A549 (cell line): ENCODE measurements around the gene MC5R. TPM values are rescaled to one million over a fixed set of nuclear protein-coding genes. Genes with fewer than 3 reads are reported as not detected.

Experiments used
- ATAC-seq, 2 experiments: fragments of 200-7000 bp in 1 of 2; fragments of >200 bp in 1 of 2; cut with Nextera tagmentation in 1 of 2; cut with Tn5 transposase in 1 of 2; 3 replicates each; pipeline versions ENCODE4 v1.8.0 to v1.9.1; 2018 to 2020; ENCODE audit warnings: mild to moderate bottlenecking in 1 of 2, moderate library complexity in 1 of 2
- CTCF ChIA-PET: fragments of 300-600 bp; sonication (Branson Sonifier 250); formaldehyde crosslinking; extraction: SDS; loops from one replicate; lab custom pipeline; 2021; ENCODE audit warnings: antibody characterized with exemption, inconsistent platforms; lab: Yijun Ruan, JAX
- POLR2A ChIA-PET: fragments of 350-600 bp; formaldehyde crosslinking; extraction: SDS; loops from one replicate; lab custom pipeline; 2021; ENCODE audit warnings: antibody characterized with exemption, inconsistent platforms; lab: Yijun Ruan, JAX
- DNase-seq, 2 experiments: peaks; one replicate each; pipeline versions ENCODE4 v3.0.0 to v3.0.0-alpha.2; 2011 to 2016; ENCODE audit warnings: low read depth in 1 of 2, low spot score in 1 of 2
- FAIRE-seq: peaks from 2 replicates; lab custom pipeline; 2011; peaks lifted over from hg19 to GRCh38; lab: Jason Lieb, UNC
- H3K27ac ChIP-seq, 2 experiments: fragments of >200 bp; sonication (Bioruptor Twin); formaldehyde crosslinking; 3 replicates each; pipeline ENCODE4 v1.5.1; 2016 to 2017
- H3K4me1 ChIP-seq: fragments of >200 bp; sonication (Bioruptor Twin); formaldehyde crosslinking; 3 replicates; pipeline ENCODE4 v1.6.1; 2016
- H3K4me2 ChIP-seq: fragments of >200 bp; sonication (Bioruptor Twin); formaldehyde crosslinking; 3 replicates; pipeline ENCODE4 v1.6.1; 2016
- H3K4me3 ChIP-seq: fragments of >200 bp; sonication (Bioruptor Twin); formaldehyde crosslinking; 3 replicates; pipeline ENCODE4 v1.5.1; 2016
- H3K9me3 ChIP-seq: fragments of >200 bp; sonication (Bioruptor Twin); formaldehyde crosslinking; 3 replicates; pipeline ENCODE4 v1.6.1; 2016
- ATOH8 ChIP-seq: fragments of 250-450 bp; sonication (Bioruptor Pico); IDR thresholded peaks from 2 replicates; pipeline ENCODE4 v1.5.0; 2020; ENCODE audit warnings: low read depth, mild to moderate bottlenecking, moderate library complexity
- CBX8 ChIP-seq: fragments of 200-600 bp; sonication (generic); IDR thresholded peaks from 2 replicates; pipeline ENCODE4 v1.6.1; 2016
- CEBPB ChIP-seq, 2 experiments: fragments of >200 bp in 1 of 2; sonication (Bioruptor Twin) in 1 of 2; formaldehyde crosslinking in 1 of 2; IDR thresholded peaks; 2 replicates each; pipeline ENCODE4 v1.6.1; 2012 to 2016
- CHD2 ChIP-seq: fragments of 150-350 bp; IDR thresholded peaks from 2 replicates; pipeline ENCODE4 v1.6.1; 2014; ENCODE audit warnings: low read length; ENCODE audit not compliant: partially characterized antibody
- EHMT2 ChIP-seq: fragments of 200-600 bp; sonication (generic); IDR thresholded peaks from 2 replicates; pipeline ENCODE4 v1.6.1; 2016; ENCODE audit warnings: antibody characterized with exemption, low read depth, mild to moderate bottlenecking, moderate library complexity
- ESRRA ChIP-seq: fragments of 150-350 bp; IDR thresholded peaks from 2 replicates; pipeline ENCODE4 v1.6.1; 2014; ENCODE audit warnings: mild to moderate bottlenecking, low read length, borderline replicate concordance
- FOSB ChIP-seq: fragments of 250-450 bp; sonication (Bioruptor Pico); IDR thresholded peaks from 2 replicates; pipeline ENCODE4 v1.5.0; 2020; ENCODE audit warnings: mild to moderate bottlenecking, moderate library complexity
- FOSL2 ChIP-seq, 2 experiments: fragments of 450-650 bp in 1 of 2; fragments of >200 bp in 1 of 2; sonication (Bioruptor Twin) in 1 of 2; formaldehyde crosslinking; IDR thresholded peaks; 2 replicates each; pipeline versions ENCODE4 v1.5.0 to v1.6.1; 2016 to 2020; ENCODE audit warnings: mild to moderate bottlenecking in 1 of 2, moderate library complexity in 1 of 2
- FOXS1 ChIP-seq: fragments of 250-450 bp; sonication (Bioruptor Pico); IDR thresholded peaks from 2 replicates; pipeline ENCODE4 v1.5.0; 2020; ENCODE audit warnings: mild to moderate bottlenecking, moderate library complexity
- GATA3 ChIP-seq: IDR thresholded peaks from 2 replicates; pipeline ENCODE4 v1.6.1; 2012; ENCODE audit warnings: borderline replicate concordance
- HDAC2 ChIP-seq: fragments of 200-600 bp; sonication (generic); IDR thresholded peaks from 2 replicates; pipeline ENCODE4 v1.6.1; 2016
- HOXB5 ChIP-seq: fragments of 250-450 bp; sonication (Bioruptor Pico); IDR thresholded peaks from 2 replicates; pipeline ENCODE4 v1.5.0; 2020; ENCODE audit warnings: mild to moderate bottlenecking, moderate library complexity
- JUNB ChIP-seq: fragments of >200 bp; sonication (Bioruptor Twin); formaldehyde crosslinking; IDR thresholded peaks from 2 replicates; pipeline ENCODE4 v1.6.1; 2016
- MAX ChIP-seq: IDR thresholded peaks from 2 replicates; pipeline ENCODE4 v1.6.1; 2012
- MAZ ChIP-seq: fragments of 150-350 bp; IDR thresholded peaks from 2 replicates; pipeline ENCODE4 v1.6.1; 2014; ENCODE audit warnings: antibody characterized with exemption, low read depth, low read length, borderline replicate concordance
- PBX3 ChIP-seq: IDR thresholded peaks from 2 replicates; pipeline ENCODE4 v1.6.1; 2012
- PHF8 ChIP-seq: fragments of 200-600 bp; sonication (generic); IDR thresholded peaks from 2 replicates; pipeline ENCODE4 v1.6.1; 2016; ENCODE audit warnings: low read depth, mild to moderate bottlenecking, antibody characterized with exemption, moderate library complexity, borderline replicate concordance
- POLR2A ChIP-seq: IDR thresholded peaks from 2 replicates; pipeline ENCODE4 v1.6.1; 2012; ENCODE audit warnings: mild to moderate bottlenecking, low read length
- RAD21 ChIP-seq, 2 experiments: fragments of >200 bp in 1 of 2; sonication (Bioruptor Twin) in 1 of 2; formaldehyde crosslinking in 1 of 2; IDR thresholded peaks in 1 of 2; conservative IDR thresholded peaks in 1 of 2; 2 replicates in 1 of 2; 3 replicates in 1 of 2; pipeline ENCODE4 v1.6.1; 2012 to 2018; ENCODE audit warnings: inconsistent platforms in 1 of 2
- RARB ChIP-seq: fragments of 250-450 bp; sonication (Bioruptor Pico); IDR thresholded peaks from 2 replicates; pipeline ENCODE4 v1.8.0; 2021; ENCODE audit warnings: mild to moderate bottlenecking, moderate library complexity
- RFX5 ChIP-seq: fragments of 450-650 bp; IDR thresholded peaks from 2 replicates; pipeline ENCODE4 v1.7.1; 2014; ENCODE audit warnings: antibody characterized with exemption, mild to moderate bottlenecking, moderate library complexity
- SMC3 ChIP-seq: fragments of >200 bp; sonication (Bioruptor Twin); formaldehyde crosslinking; IDR thresholded peaks from 3 replicates; pipeline ENCODE4 v1.6.1; 2018; ENCODE audit warnings: inconsistent platforms
- SREBF2 ChIP-seq: fragments of 450-650 bp; IDR thresholded peaks from 2 replicates; pipeline ENCODE4 v1.6.1; 2014; ENCODE audit warnings: mild to moderate bottlenecking, moderate library complexity
- TFCP2L1 ChIP-seq: fragments of 250-450 bp; sonication (Bioruptor Pico); IDR thresholded peaks from 2 replicates; pipeline ENCODE4 v1.5.0; 2021; ENCODE audit warnings: mild to moderate bottlenecking
- TP53 ChIP-seq: fragments of 250-450 bp; sonication (Bioruptor Pico); IDR thresholded peaks from 2 replicates; pipeline ENCODE4 v1.5.0; 2021; ENCODE audit warnings: mild to moderate bottlenecking, moderate library complexity
- WGBS: methylation state at CpG from one replicate; pipeline ENCODE4 v1.1.6; 2017; ENCODE audit errors: missing lambda C conversion rate; 5-methylcytosine and 5-hydroxymethylcytosine counted together
- polyA plus RNA-seq, 4 experiments: library from polyadenylated mRNA; depleted of rRNA in 3 of 4; stranded (reverse); fragments of >200 nt; fragmentation: RNase III in 1 of 4; extraction: RNeasy Plus Mini Kit Qiagen cat#74134 plus additional on column Dnase treatment in 1 of 4; gene quantifications; 2 replicates in 3 of 4; 3 replicates in 1 of 4; pipeline ENCODE4 v1.2.3, GENCODE V29; 2011 to 2017

MC5R gene
- polyA plus RNA-seq, 2 of the 4 experiments (the other 2 are of a cell fraction), result not detected

GRCh38 chr18:13791181-13791580 is 32.8 kb upstream of the MC5R start:
- Histone ChIP-seq H3K4me2 (no peak overlapping the region), H3K4me3 (no peak overlapping the region), H3K9me3 (no peaks in the 10 kb centered on the region), H3K27ac (no peak overlapping the region), H3K4me1 (no peaks in the 10 kb centered on the region)
- whole genome bisulfite sequencing, result 26% methylated on average over 7 of the region's 7 CpGs
- POLR2A ChIA-PET, result no interaction called here
- ATAC-seq (no peak), DNase-seq (peak in 1 of 2 experiments; percentile 3), FAIRE-seq (no peak)
- CTCF ChIA-PET, result interaction anchor here (0.6 to 2.0 kb wide), 2 partner anchors 10 to 15 kb away, joined by 3 to 5 read pairs; no protein-coding TSS in a partner anchor
- no peak for TF ChIP-seq SREBF2
- TF ChIP-seq RFX5, result no peak
- no peak for TF ChIP-seq ATOH8 (CRISPR knock-in tag)
- TF ChIP-seq FOSL2 (IDR thresholded peaks at IDR 0.05), result no peak
- no peak for TF ChIP-seq FOSL2 (CRISPR knock-in tag; IDR thresholded peaks at IDR 0.05)
- no peak for TF ChIP-seq CHD2
- TF ChIP-seq MAX, result no peak
- no peak for TF ChIP-seq FOXS1 (CRISPR knock-in tag)
- no peak for TF ChIP-seq HOXB5
- no peak for TF ChIP-seq FOSB (CRISPR knock-in tag)
- TF ChIP-seq RAD21 (conservative IDR thresholded peaks at IDR 0.05 in 1 of 2, IDR thresholded peaks at IDR 0.05 in 1 of 2), result no peak
- TF ChIP-seq TFCP2L1 (CRISPR knock-in tag), result no peak
- TF ChIP-seq TP53 (CRISPR knock-in tag), result no peak
- TF ChIP-seq EHMT2, result no peak
- no peak for TF ChIP-seq CEBPB (IDR thresholded peaks at IDR 0.05)
- no peak for TF ChIP-seq CBX8
- no peak for TF ChIP-seq HDAC2
- TF ChIP-seq PHF8, result no peak
- no peak for TF ChIP-seq PBX3
- no peak for TF ChIP-seq SMC3
- TF ChIP-seq POLR2A, result no peak

- Histone ChIP-seq H3K4me1 (peaks cover 6% of the 10 kb centered on the region; the same call in 1 of the 3 replicates), H3K9me3 (no peaks in the 10 kb centered on the region), H3K4me2 (no peak overlapping the region), H3K4me3 (no peak overlapping the region), H3K27ac (no peak overlapping the region)
- DNase-seq (no peak), FAIRE-seq (no peak), ATAC-seq (no peak)
- POLR2A ChIA-PET, result no interaction called here
- CTCF ChIA-PET, result no interaction called here
- TF ChIP-seq POLR2A (no peak), RARB (CRISPR knock-in tag) (no peak), MAZ (no peak), SMC3 (no peak), GATA3 (no peak), JUNB (no peak)
- WGBS, result 61% methylated on average over 7 of the region's 7 CpGs
Measured at GRCh38 chr18:13793819-13794218, 30.1 kb upstream of the MC5R start.

DNA sequence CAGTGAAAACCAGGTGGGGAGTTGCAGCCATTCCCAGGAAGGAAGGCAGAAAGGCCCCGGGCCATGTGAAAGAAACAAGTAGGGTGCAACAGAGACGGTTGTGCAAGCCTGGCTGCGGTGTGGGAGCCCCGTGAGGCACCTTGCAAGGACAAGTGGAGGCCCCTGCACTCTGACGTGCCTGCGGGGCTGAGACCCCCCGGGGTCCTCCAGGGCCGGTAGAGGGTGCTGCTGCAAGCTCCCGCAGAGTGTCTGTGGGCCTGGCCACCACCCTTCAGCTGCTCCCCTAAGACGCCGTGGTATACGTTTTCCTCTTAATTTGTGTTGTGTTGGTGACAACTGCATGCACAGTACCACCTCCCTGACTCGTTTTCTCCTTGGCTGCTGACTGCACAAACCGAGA is 27.4 kb upstream of the MC5R start:
- DNase-seq (no peak), ATAC-seq (no peak), FAIRE-seq (no peak)
- no peak overlapping the region for H3K4me3 ChIP-seq
- H3K4me2 ChIP-seq, result peak overlapping the region; percentile 36; the same call in 2 of the 3 replicates
- CTCF ChIA-PET, result interaction anchor here (2.4 kb wide), 1 partner anchor 16 kb away, joined by 14 read pairs; no protein-coding TSS in a partner anchor
- TF ChIP-seq RFX5 (no peak), ESRRA (no peak), JUNB (no peak)
- POLR2A ChIA-PET, result no interaction called here
- H3K9me3 ChIP-seq, result no peaks in the 10 kb centered on the region
- H3K4me1 ChIP-seq, result peaks cover 6% of the 10 kb centered on the region; the same call in 1 of the 3 replicates
- H3K27ac ChIP-seq, result no peak overlapping the region
- 45% methylated on average over 14 of the region's 14 CpGs for WGBS
